ENCODE results near the gene COL15A1.
"Not testable (repeated sequence)": the region's sequence is repeated elsewhere in the genome, so short reads cannot be mapped to it uniquely, and the experiment has no call there.

COL15A1 gene

DNA sequence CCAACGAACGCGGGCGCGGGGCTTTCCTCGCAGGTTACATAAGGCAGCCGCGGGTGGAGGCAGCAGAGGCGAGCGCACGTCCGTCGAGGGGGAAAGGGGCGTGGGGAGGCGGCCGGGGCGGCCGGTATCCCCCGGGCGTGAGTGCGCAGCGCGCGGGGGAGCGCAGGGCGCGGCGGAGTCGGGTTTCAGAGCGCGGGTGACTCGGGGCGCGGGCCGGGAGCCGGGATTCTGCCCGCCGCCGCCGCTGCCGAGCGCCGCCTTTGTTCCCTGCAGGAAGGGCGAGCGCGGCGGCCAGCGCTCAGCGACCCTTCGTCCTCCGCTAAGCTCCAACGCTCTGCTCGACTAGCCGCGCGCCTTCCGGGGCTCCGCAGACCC, at the start of gene COL15A1:
Gene COL15A1, plus strand, starts transcription at position 226 of the 375 bp plus-strand sequence. CDS start 155 bp downstream, outside the sequence.
- DNase-seq: peak; percentile 66 to 72
- TF ChIP-seq POLR2A (IDR thresholded peaks at IDR 0.05; ENCODE audit: low read length): no peak
- no peak for TF ChIP-seq GATA1 (IDR thresholded peaks at IDR 0.05; ENCODE audit: low read depth, low read length)

- no peak for DNase-seq
- TF ChIP-seq POLR2A (IDR thresholded peaks at IDR 0.05; ENCODE audit: low read length): no peak
- no peak for TF ChIP-seq GATA1 (IDR thresholded peaks at IDR 0.05; ENCODE audit: low read depth, low read length)
Observed at GRCh38 chr9:98894171-98894570, 49.5 kb upstream of the COL15A1 start.

DNA sequence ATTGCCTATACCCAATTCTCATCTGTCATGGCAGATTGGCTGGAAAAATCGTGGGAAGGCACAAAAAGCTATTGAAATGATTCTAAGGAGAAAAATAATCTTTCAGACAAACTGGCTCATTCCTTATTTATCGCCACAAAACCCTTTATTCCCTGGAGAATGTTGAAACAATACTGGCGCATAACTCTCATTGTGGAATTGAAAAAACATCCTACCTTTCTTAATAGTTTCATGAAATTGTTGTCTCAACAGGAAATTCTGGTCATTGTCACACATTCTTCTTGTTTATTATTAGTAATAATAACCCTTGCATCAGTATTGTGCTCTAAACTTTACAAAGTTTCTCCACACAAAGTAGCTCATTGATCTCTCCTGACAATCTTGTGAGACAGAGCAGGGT, 48.9 kb upstream of the COL15A1 start:
- TF ChIP-seq GATA1 (IDR thresholded peaks at IDR 0.05; ENCODE audit: low read depth, low read length) (no peak), POLR2A (IDR thresholded peaks at IDR 0.05; ENCODE audit: low read length) (no peak)
- DNase-seq: no peak

DNA sequence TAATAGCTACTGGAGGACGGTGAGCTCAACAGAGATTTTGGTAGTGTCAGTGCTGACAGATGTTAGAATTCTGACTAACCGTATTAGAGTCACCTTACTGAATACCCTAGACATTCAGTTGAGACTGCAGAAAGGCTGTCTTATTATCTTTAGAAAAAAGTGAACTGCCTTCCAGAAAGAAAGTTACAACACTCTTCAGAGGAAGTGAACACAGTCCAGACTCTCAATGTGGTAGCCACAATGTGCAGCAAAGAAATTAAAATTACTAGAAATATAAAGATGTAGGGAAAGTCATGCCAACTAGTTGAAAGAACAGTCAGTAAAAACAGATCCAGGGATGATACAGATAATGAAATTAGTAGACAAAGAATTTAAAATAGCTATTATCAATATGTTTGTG, 47.1 kb upstream of the COL15A1 start:
- DNase-seq: no peak
- TF ChIP-seq POLR2A (IDR thresholded peaks at IDR 0.05; ENCODE audit: low read length) (no peak), GATA1 (IDR thresholded peaks at IDR 0.05; ENCODE audit: low read depth, low read length) (no peak)

- TF ChIP-seq GATA1 (IDR thresholded peaks at IDR 0.05; ENCODE audit: low read depth, low read length): no peak
- no peak for TF ChIP-seq POLR2A (IDR thresholded peaks at IDR 0.05; ENCODE audit: low read length)
- DNase-seq: no peak
Observed at GRCh38 chr9:98897745-98898144, 46.0 kb upstream of the COL15A1 start.

- DNase-seq: no peak
- TF ChIP-seq POLR2A (IDR thresholded peaks at IDR 0.05; ENCODE audit: low read length) (no peak), GATA1 (IDR thresholded peaks at IDR 0.05; ENCODE audit: low read depth, low read length) (no peak)
Observed at GRCh38 chr9:98899408-98900056, 44.2 kb upstream of the COL15A1 start.

GRCh38 chr9:98900244-98900643, 43.5 kb upstream of the COL15A1 start:
- no peak for TF ChIP-seq POLR2A (IDR thresholded peaks at IDR 0.05; ENCODE audit: low read length)
- TF ChIP-seq GATA1 (IDR thresholded peaks at IDR 0.05; ENCODE audit: low read depth, low read length): no peak
- no peak for DNase-seq

GRCh38 chr9:98900725-98901124, 43.0 kb upstream of the COL15A1 start:
- TF ChIP-seq POLR2A (IDR thresholded peaks at IDR 0.05; ENCODE audit: low read length) (no peak), GATA1 (IDR thresholded peaks at IDR 0.05; ENCODE audit: low read depth, low read length) (no peak)
- no peak for DNase-seq

- DNase-seq: not testable (repeated sequence)
Observed at GRCh38 chr9:98901843-98902242, 41.9 kb upstream of the COL15A1 start.

DNA sequence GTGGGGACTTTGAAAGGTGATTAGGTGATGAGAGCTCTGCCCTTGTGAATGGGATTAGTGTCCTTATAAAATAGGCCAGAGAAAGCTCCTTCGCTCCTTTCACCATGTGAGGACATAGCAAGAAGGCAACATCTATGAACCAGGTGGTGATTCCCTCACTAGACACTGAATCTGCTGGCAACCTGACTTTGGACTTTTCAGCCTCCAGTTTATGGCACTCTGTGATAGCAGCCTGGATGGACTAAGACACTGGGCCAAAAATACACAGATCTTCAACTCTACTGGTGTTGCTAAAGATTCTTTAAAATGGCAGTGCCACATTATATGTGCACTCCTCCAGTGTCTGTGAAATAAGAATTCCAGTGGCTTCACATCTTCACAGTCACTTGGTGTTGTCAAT, 41.2 kb upstream of the COL15A1 start:
- TF ChIP-seq POLR2A (IDR thresholded peaks at IDR 0.05; ENCODE audit: low read length): no peak
- TF ChIP-seq GATA1 (IDR thresholded peaks at IDR 0.05; ENCODE audit: low read depth, low read length): no peak
- no peak for DNase-seq

DNA sequence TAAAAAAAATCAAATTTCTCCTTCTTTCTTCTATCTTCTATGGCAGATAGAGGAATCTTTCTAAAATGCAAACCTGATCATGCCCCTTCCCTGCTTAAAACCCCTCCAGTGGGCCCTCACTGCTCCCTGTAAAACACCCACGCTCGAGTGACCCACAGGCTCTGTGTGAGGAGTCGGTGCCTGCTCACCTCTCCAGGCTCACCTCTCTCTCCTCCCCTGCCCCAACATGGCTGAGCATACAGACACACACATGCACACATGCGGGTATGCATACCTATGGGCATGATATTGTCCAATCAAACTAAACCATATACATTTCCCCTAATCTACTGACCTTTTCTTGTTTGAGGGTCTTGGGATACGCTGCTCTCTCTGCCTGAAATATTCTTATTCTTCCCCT, 40.8 kb upstream of the COL15A1 start:
- no peak for DNase-seq
- TF ChIP-seq GATA1 (IDR thresholded peaks at IDR 0.05; ENCODE audit: low read depth, low read length): no peak
- no peak for TF ChIP-seq POLR2A (IDR thresholded peaks at IDR 0.05; ENCODE audit: low read length)

DNA sequence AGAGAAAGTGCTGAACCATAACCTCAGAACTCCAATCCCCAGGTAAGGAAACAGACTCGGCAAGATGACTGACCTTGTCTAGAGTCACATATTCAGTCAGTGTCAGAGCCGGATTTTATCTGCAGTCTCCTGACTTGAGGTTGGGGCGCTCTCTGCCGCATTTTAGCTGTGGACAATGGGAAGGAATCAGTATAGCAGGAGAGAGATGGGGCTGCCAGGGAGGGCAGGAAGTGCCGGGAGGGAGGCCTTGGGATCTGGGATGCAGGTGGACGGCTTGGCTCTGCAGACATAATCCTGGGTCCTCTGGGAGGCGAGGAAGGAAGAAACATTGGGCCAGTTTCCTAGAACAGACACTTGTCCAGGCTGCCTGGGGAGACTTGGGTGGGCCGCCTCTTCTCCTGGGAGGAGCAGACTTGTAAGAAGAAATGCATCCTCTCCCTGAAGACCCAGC, 39.7 kb upstream of the COL15A1 start:
- DNase-seq: no peak
- TF ChIP-seq POLR2A (IDR thresholded peaks at IDR 0.05; ENCODE audit: low read length) (no peak), GATA1 (IDR thresholded peaks at IDR 0.05; ENCODE audit: low read depth, low read length) (no peak)

DNA sequence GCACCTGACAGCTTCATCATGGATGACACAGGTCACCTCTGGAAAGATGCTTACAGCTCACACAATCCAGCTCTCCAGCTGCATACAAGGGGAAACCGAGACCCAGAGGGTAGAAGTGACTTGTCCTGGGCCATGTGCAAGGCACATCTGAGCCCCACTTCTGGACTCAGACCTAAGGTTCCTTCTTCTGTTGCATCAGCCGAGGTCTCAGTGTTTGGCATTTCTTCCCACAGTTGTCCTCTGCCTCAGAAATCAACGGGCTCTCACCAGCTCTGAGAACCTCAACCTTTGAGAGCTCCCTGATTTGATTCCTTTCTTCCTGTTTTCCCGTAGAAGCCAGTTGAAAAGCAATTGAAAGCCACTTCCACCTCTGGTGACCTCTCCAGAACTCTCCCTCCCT, 38.7 kb upstream of the COL15A1 start:
- TF ChIP-seq GATA1 (IDR thresholded peaks at IDR 0.05; ENCODE audit: low read depth, low read length): no peak
- TF ChIP-seq POLR2A (IDR thresholded peaks at IDR 0.05; ENCODE audit: low read length): no peak
- no peak for DNase-seq

GRCh38 chr9:98906273-98907040, 37.2 kb upstream of the COL15A1 start:
- DNase-seq: peak; percentile 43 to 61

GRCh38 chr9:98907055-98907454, 36.7 kb upstream of the COL15A1 start:
- no peak for DNase-seq
- TF ChIP-seq POLR2A (IDR thresholded peaks at IDR 0.05; ENCODE audit: low read length): no peak
- no peak for TF ChIP-seq GATA1 (IDR thresholded peaks at IDR 0.05; ENCODE audit: low read depth, low read length)

More at GRCh38 chr9:98906273-98907040, 37.2 kb upstream of the COL15A1 start:
- no peak for TF ChIP-seq GATA1 (IDR thresholded peaks at IDR 0.05; ENCODE audit: low read depth, low read length)
